ENCODE measurements around the gene IQCC.

The IQCC gene

GRCh38 chr1:32215629-32216480 is 10.4 kb downstream of the IQCC start:
- peak; percentile 62 for DNase-seq (ENCODE audit: low read depth)
- no peak overlapping the region for H3K4me3 ChIP-seq (ENCODE audit: control insufficient read depth, low read depth, low read length)
- TF ChIP-seq CTCF (conservative IDR thresholded peaks at IDR 0.05; ENCODE audit: control insufficient read depth, insufficient read depth, low read depth, low read length) = peak; percentile 84

GRCh38 chr1:32216566-32216965 is 11.1 kb downstream of the IQCC start:
- DNase-seq (ENCODE audit: low read depth) = no peak
- TF ChIP-seq CTCF (conservative IDR thresholded peaks at IDR 0.05; ENCODE audit: control insufficient read depth, insufficient read depth, low read depth, low read length) = no peak
- H3K4me3 ChIP-seq (ENCODE audit: control insufficient read depth, low read depth, low read length) = no peak overlapping the region

- no peak for TF ChIP-seq CTCF (conservative IDR thresholded peaks at IDR 0.05; ENCODE audit: control insufficient read depth, insufficient read depth, low read depth, low read length)
- peak; percentile 72 for DNase-seq (ENCODE audit: low read depth)
Measured at GRCh38 chr1:32219022-32219421, 13.6 kb downstream of the IQCC start.

GRCh38 chr1:32220746-32221580 is 15.5 kb downstream of the IQCC start:
- no peak for TF ChIP-seq CTCF (conservative IDR thresholded peaks at IDR 0.05; ENCODE audit: control insufficient read depth, insufficient read depth, low read depth, low read length)
- no peak for DNase-seq (ENCODE audit: low read depth)
- peak overlapping the region; percentile 98 for H3K4me3 ChIP-seq (ENCODE audit: control insufficient read depth, low read depth, low read length)

More at GRCh38 chr1:32219022-32219421, 13.6 kb downstream of the IQCC start:
- no peak overlapping the region for H3K4me3 ChIP-seq (ENCODE audit: control insufficient read depth, low read depth, low read length)

GRCh38 chr1:32221581-32221979 is 16.1 kb downstream of the IQCC start:
- TF ChIP-seq CTCF (conservative IDR thresholded peaks at IDR 0.05; ENCODE audit: control insufficient read depth, insufficient read depth, low read depth, low read length) = no peak
- peak overlapping the region; percentile 98 for H3K4me3 ChIP-seq (ENCODE audit: control insufficient read depth, low read depth, low read length)
- DNase-seq (ENCODE audit: low read depth) = no peak

GRCh38 chr1:32221980-32222755 is 16.7 kb downstream of the IQCC start, which contains the start of the genes EIF3I and TMEM234:
Gene EIF3I, plus strand, starts transcription at chr1:32222407. Its CDS starts 35 bp downstream, at chr1:32222442.
Gene TMEM234, minus strand, starts transcription at chr1:32222353. Its CDS starts 31 bp downstream, at chr1:32222322.
- peak within 1 kb of the TSS; percentile 98 for H3K4me3 ChIP-seq (ENCODE audit: control insufficient read depth, low read depth, low read length)
- no peak for TF ChIP-seq CTCF (conservative IDR thresholded peaks at IDR 0.05; ENCODE audit: control insufficient read depth, insufficient read depth, low read depth, low read length)
- peak; percentile 88 for DNase-seq (ENCODE audit: low read depth)
